HepG2 (cell line): ENCODE data around the gene NOXA1. TPM values are rescaled to one million over a fixed set of nuclear protein-coding genes. Genes with fewer than 3 reads are reported as not detected.

Source experiments
- AHR ChIP-seq: IDR thresholded peaks from 2 replicates; pipeline ENCODE4 v1.6.1; 2018; ENCODE audit warnings: missing genetic modification reagents, missing compliant biosample characterization
- CENPX ChIP-seq: sonication (generic); formaldehyde crosslinking; IDR thresholded peaks from 2 replicates; pipeline ENCODE4 v1.9.0; 2021; ENCODE audit warnings: mild to moderate bottlenecking, missing genetic modification reagents, moderate library complexity
- E2F1 ChIP-seq: sonication (generic); formaldehyde crosslinking; IDR thresholded peaks from 2 replicates; pipeline ENCODE4 v1.5.0; 2020; ENCODE audit warnings: missing genetic modification reagents
- ELF4 ChIP-seq: sonication (generic); formaldehyde crosslinking; IDR thresholded peaks from 2 replicates; pipeline ENCODE4 v1.5.0; 2020; ENCODE audit warnings: missing genetic modification reagents, mild to moderate bottlenecking, moderate library complexity, borderline replicate concordance
- GLI4 ChIP-seq: sonication (generic); formaldehyde crosslinking; IDR thresholded peaks from 2 replicates; pipeline ENCODE4 v1.5.1; 2020; ENCODE audit warnings: missing genetic modification reagents, mild to moderate bottlenecking, moderate library complexity, borderline replicate concordance
- HNRNPLL ChIP-seq: fragments of 200-400 bp; formaldehyde crosslinking; IDR thresholded peaks from 2 replicates; pipeline ENCODE4 v1.6.1; 2017; ENCODE audit warnings: mild to moderate bottlenecking, low read depth, low read length; ENCODE audit not compliant: poor library complexity, severe bottlenecking
- MAX ChIP-seq: IDR thresholded peaks from 2 replicates; pipeline ENCODE4 v1.6.1; 2012; ENCODE audit warnings: inconsistent platforms
- NCOA5 ChIP-seq: sonication (generic); formaldehyde crosslinking; IDR thresholded peaks from 2 replicates; pipeline ENCODE4 v1.4.0; 2020; ENCODE audit warnings: missing genetic modification reagents
- NR2C2 ChIP-seq: sonication (generic); formaldehyde crosslinking; IDR thresholded peaks from 2 replicates; pipeline ENCODE4 v1.4.0; 2020; ENCODE audit warnings: missing genetic modification reagents, mild to moderate bottlenecking, moderate library complexity, borderline replicate concordance
- PCBP1 ChIP-seq: fragments of 200-400 bp; formaldehyde crosslinking; IDR thresholded peaks from 2 replicates; pipeline ENCODE4 v1.6.1; 2017; ENCODE audit warnings: mild to moderate bottlenecking, low read depth, low read length, borderline replicate concordance
- PHB2 ChIP-seq: fragments of 450-650 bp; IDR thresholded peaks from 2 replicates; pipeline ENCODE4 v1.6.1; 2018; ENCODE audit not compliant: partially characterized antibody
- POLR2AphosphoS2 ChIP-seq: IDR thresholded peaks from 2 replicates; pipeline ENCODE4 v1.6.1; 2011; ENCODE audit warnings: low read depth, low read length, improper control_type of control experiment
- RARA ChIP-seq: IDR thresholded peaks from 2 replicates; pipeline ENCODE4 v1.6.1; 2016; ENCODE audit warnings: missing genetic modification reagents, missing compliant biosample characterization
- SIN3A ChIP-seq: IDR thresholded peaks from 2 replicates; pipeline ENCODE4 v1.6.1; 2011; ENCODE audit warnings: low read depth, mild to moderate bottlenecking, control low read depth, low read length, borderline replicate concordance
- TBX2 ChIP-seq: sonication (generic); formaldehyde crosslinking; IDR thresholded peaks from 2 replicates; pipeline ENCODE4 v1.5.0; 2020; ENCODE audit warnings: missing genetic modification reagents, mild to moderate bottlenecking, borderline replicate concordance
- TEF ChIP-seq: sonication (generic); formaldehyde crosslinking; IDR thresholded peaks from 2 replicates; pipeline ENCODE4 v1.5.0; 2020; ENCODE audit warnings: missing genetic modification reagents
- ZNF20 ChIP-seq: sonication (generic); formaldehyde crosslinking; IDR thresholded peaks from 2 replicates; pipeline ENCODE4 v1.4.0; 2020; ENCODE audit warnings: mild to moderate bottlenecking, moderate library complexity, missing genetic modification reagents
- ZNF329 ChIP-seq: sonication (generic); formaldehyde crosslinking; IDR thresholded peaks from 2 replicates; pipeline ENCODE4 v1.9.0; 2021; ENCODE audit warnings: low read depth, mild to moderate bottlenecking, missing genetic modification reagents
- ZNF331 ChIP-seq: sonication (generic); formaldehyde crosslinking; IDR thresholded peaks from 2 replicates; pipeline ENCODE4 v1.4.0; 2020; ENCODE audit warnings: missing genetic modification reagents
- ZNF34 ChIP-seq: sonication (generic); formaldehyde crosslinking; IDR thresholded peaks from 2 replicates; pipeline ENCODE4 v1.4.0; 2020; ENCODE audit warnings: mild to moderate bottlenecking, missing genetic modification reagents, borderline replicate concordance
- ZNF430 ChIP-seq: sonication (generic); formaldehyde crosslinking; IDR thresholded peaks from 2 replicates; pipeline ENCODE4 v1.9.0; 2021; ENCODE audit warnings: mild to moderate bottlenecking, missing genetic modification reagents
- ZNF441 ChIP-seq: sonication (generic); formaldehyde crosslinking; IDR thresholded peaks from 2 replicates; pipeline ENCODE4 v1.7.0; 2021; ENCODE audit warnings: missing genetic modification reagents, borderline replicate concordance
- ZNF639 ChIP-seq: conservative IDR thresholded peaks from 2 replicates; pipeline ENCODE4 v1.6.1; 2018; ENCODE audit warnings: missing genetic modification reagents
- ZNF709 ChIP-seq: sonication (generic); formaldehyde crosslinking; IDR thresholded peaks from 2 replicates; pipeline ENCODE4 v1.5.0; 2020; ENCODE audit warnings: mild to moderate bottlenecking, missing genetic modification reagents
- ZNF75D ChIP-seq: sonication (generic); formaldehyde crosslinking; IDR thresholded peaks from 2 replicates; pipeline ENCODE4 v1.8.1; 2023; ENCODE audit warnings: missing genetic modification reagents, mild to moderate bottlenecking, borderline replicate concordance
- ZNF784 ChIP-seq: sonication (generic); formaldehyde crosslinking; IDR thresholded peaks from 2 replicates; pipeline ENCODE4 v1.5.1; 2020; ENCODE audit warnings: missing genetic modification reagents, mild to moderate bottlenecking, borderline replicate concordance
- ZNF841 ChIP-seq: sonication (generic); formaldehyde crosslinking; IDR thresholded peaks from 2 replicates; pipeline ENCODE4 v1.8.1; 2023; ENCODE audit warnings: missing genetic modification reagents, borderline replicate concordance
- polyA plus RNA-seq, 8 experiments: library from polyadenylated mRNA; depleted of rRNA in 3 of 8; stranded (reverse) in 7 of 8; unstranded in 1 of 8; fragments of >200 nt; fragmentation: Illumina TruSeq in 4 of 8; extraction: Trizol in 4 of 8; gene quantifications; 2 replicates each; pipeline versions ENCODE4 v1.2.1 to v1.2.3, GENCODE V29; 2011 to 2016; ENCODE audit warnings: low read depth in 4 of 8, missing spikeins in 1 of 8, mixed read lengths in 1 of 8; ENCODE audit not compliant: insufficient read depth in 1 of 8
- total RNA-seq, 5 experiments: library from RNA; depleted of rRNA; stranded (reverse); fragments of >200 nt; fragmentation: Illumina TruSeq; extraction: Trizol; gene quantifications; 2 replicates each; pipeline ENCODE4 v1.2.3, GENCODE V29; 2016; ENCODE audit warnings: low read depth in 1 of 5

Gene NOXA1
- total and polyA plus RNA-seq, 2 of the 13 experiments (the other 11 are each of a cell fraction or from before 2014, with no cell fraction given), result 0.78 to 1.2 TPM

GRCh38 chr9:137478962-137479861, 56.0 kb downstream of the NOXA1 start (continued):
- no peak for TF ChIP-seq POLR2AphosphoS2
- no peak for TF ChIP-seq ZNF784 (CRISPR knock-in tag)
- no peak for TF ChIP-seq NR2C2 (CRISPR knock-in tag)
- TF ChIP-seq ZNF75D, result no peak
- no peak for TF ChIP-seq PCBP1
- no peak for TF ChIP-seq RARA (CRISPR knock-in tag)
- TF ChIP-seq TBX2 (CRISPR knock-in tag), result peak; percentile 10; the same call in 1 of the 2 replicates
- no peak for TF ChIP-seq ZNF639 (CRISPR knock-in tag)
- TF ChIP-seq ZNF329, result no peak
- TF ChIP-seq CENPX (CRISPR knock-in tag), result no peak
- peak; percentile 24 for TF ChIP-seq MAX
- no peak for TF ChIP-seq AHR (CRISPR knock-in tag)
- TF ChIP-seq GLI4 (CRISPR knock-in tag), result no peak
- TF ChIP-seq SIN3A, result no peak
- no peak for TF ChIP-seq ZNF34 (CRISPR knock-in tag)
- no peak for TF ChIP-seq TEF (CRISPR knock-in tag)
- no peak for TF ChIP-seq ZNF430 (CRISPR knock-in tag)
- no peak for TF ChIP-seq NCOA5 (CRISPR knock-in tag)
- TF ChIP-seq ZNF709 (CRISPR knock-in tag), result peak; percentile 38; the same call in 1 of the 2 replicates
- TF ChIP-seq HNRNPLL, result no peak
- no peak for TF ChIP-seq ZNF20 (CRISPR knock-in tag)
- TF ChIP-seq ELF4, result no peak
- TF ChIP-seq ZNF331, result no peak
- TF ChIP-seq E2F1, result no peak
- no peak for TF ChIP-seq ZNF441 (CRISPR knock-in tag)
- no peak for TF ChIP-seq ZNF841
- TF ChIP-seq PHB2, result no peak
